Measurements from ENCODE around the gene CFHR4.
"Not testable (repeated sequence)": the region's sequence is repeated elsewhere in the genome, so short reads cannot be mapped to it uniquely, and the experiment has no call there.

Gene CFHR4

DNA sequence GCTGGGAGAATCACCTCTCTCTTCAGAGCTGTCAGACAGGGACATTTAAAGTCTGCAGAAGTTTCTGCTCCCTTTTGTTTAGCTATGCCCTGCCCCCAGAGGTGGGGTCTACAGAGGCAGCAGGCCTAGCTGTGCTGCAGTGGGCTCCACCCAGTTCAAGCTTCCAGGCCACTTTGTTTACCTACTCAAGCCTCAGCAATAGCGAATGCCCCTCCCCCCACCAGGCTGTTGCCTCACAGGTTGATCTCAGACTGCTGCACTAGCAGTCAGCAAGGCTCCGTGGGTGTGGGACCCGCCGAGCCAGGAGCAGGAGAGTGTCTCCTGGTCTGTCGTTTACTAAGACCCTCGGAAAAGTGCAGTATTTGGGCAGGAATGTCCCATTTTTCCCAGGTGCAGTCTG is 53.6 kb downstream of the CFHR4 start:
- DNase-seq (ENCODE audit: low spot score) = not testable (repeated sequence)

DNA sequence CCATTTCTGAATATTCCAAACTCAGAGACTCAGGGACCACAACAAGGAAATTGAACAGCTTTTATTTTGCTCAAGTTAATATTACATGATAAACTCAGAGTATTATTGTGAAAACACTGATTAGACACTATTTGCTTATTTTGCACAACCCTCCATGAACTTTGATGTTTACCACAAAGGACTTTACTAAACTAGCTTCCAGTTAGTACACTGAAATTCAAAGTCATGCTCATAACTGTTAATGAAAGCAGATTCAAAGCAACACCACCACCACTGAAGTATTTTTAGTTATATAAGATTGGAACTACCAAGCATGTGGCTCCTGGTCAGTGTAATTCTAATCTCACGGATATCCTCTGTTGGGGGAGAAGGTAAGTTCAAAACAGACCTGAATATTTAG is 55.7 kb downstream of the CFHR4 start, which contains the start of gene CFHR2:
Gene CFHR2 (plus strand): TSS at position 171 of the 400 bp plus-strand sequence. CDS start 143 bp downstream, at position 314.
- not testable (repeated sequence) for DNase-seq (ENCODE audit: low spot score)

GRCh38 chr1:196951711-196952394 is 64.0 kb downstream of the CFHR4 start:
- no peak for DNase-seq (ENCODE audit: low spot score)

DNA sequence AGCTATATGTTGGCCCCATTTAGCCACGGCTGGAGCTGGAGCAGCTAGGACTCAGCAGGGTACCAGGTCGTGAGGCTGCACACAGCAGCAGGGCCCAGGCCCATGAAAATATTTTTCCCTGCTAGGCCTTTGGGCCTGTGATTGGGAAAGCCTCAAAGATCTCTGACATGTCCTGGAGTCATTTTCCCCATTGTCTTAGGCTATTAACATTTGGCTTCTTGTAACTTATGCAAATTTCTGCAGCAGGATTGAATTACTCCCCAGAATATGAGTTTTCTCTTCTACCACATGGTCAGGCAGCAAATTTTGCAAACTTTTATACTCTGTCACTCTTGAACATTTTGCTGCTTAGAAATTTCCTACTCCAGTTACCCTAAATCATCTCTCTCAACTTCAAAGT is 66.9 kb downstream of the CFHR4 start:
- no peak for DNase-seq (ENCODE audit: low spot score)

- DNase-seq (ENCODE audit: low spot score) = no peak
Measured at GRCh38 chr1:196955926-196956325, 68.1 kb downstream of the CFHR4 start.

GRCh38 chr1:196960854-196961253 is 73.0 kb downstream of the CFHR4 start:
- DNase-seq (ENCODE audit: low spot score) = no peak

Measured in hematopoietic multipotent progenitor cell treated with erythropoietin and hydrocortisone succinate and interleukin-3 and kit ligand, for 15 days (in vitro differentiated cells).